Activated T-cell treated with anti-CD3 and anti-CD28 coated beads for 4 hours (primary cell): ENCODE results near the gene B4GALNT3.

Experiments
- DNase-seq: peaks from one replicate; pipeline ENCODE4 v3.0.0-alpha.2; 2020

Gene B4GALNT3

DNA sequence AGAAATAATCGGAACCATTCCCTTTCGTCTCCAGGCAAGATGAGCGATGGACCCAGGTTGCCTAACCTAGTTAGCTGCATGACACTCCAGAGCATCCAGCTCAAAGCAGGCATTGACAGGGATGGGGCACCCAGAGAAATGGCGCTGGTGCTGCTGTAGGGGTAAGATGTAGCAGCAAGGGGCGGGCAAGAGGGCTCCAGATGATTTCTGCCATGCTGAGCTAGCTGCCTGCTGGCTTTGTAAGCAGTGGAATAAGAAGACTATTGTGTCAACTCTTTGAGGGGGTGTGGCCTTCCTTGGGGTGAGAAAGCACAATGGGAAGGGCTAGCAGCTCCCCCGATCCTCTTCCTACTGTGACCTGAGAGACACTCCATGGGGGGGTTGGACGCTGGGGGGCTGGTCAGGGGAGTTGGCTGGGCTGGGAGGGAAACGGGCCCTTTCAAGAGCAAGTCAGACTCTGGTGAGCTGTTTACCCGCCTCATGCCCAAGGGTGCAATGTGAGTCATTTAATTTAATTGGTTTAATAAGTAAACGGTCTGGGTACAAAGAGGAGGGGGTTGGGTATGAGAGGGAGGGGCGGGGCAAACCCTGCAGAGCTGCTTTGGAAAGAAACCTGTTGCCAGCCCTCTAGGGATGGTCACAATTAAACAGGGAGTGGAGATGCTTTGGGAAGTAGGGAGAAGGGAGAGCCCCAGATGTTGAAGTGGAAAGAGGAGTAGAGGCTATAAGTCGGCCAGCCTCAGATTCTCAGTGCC is 50.5 kb downstream of the B4GALNT3 start:
- no peak for DNase-seq

DNA sequence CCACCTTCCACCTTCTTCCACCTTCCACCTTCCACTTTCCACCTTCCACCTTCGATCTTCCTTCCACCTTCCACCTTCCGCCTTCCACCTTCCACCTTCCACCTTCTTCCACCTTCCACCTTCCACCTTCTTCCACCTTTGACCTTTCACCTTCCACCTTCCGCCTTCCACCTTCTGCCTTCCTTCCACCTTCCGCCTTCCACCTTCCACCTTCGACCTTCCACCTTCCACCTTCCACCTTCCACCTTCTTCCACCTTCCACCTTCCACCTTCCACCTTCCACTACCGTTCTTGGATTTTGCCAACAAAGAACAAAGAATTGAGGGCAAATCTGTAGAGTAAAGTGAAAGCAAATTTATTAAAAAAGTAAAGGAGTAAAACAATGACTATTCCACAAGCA is 53.2 kb downstream of the B4GALNT3 start:
- no peak for DNase-seq

GRCh38 chr12:513446-513845 is 53.7 kb downstream of the B4GALNT3 start:
- DNase-seq = no peak

GRCh38 chr12:517538-517937 is 57.8 kb downstream of the B4GALNT3 start:
- no peak for DNase-seq

GRCh38 chr12:520119-520518 is 60.4 kb downstream of the B4GALNT3 start:
- DNase-seq = no peak

GRCh38 chr12:522692-523378 is 63.1 kb downstream of the B4GALNT3 start:
- DNase-seq = no peak

GRCh38 chr12:524167-524951 is 64.6 kb downstream of the B4GALNT3 start:
- DNase-seq = no peak

DNA sequence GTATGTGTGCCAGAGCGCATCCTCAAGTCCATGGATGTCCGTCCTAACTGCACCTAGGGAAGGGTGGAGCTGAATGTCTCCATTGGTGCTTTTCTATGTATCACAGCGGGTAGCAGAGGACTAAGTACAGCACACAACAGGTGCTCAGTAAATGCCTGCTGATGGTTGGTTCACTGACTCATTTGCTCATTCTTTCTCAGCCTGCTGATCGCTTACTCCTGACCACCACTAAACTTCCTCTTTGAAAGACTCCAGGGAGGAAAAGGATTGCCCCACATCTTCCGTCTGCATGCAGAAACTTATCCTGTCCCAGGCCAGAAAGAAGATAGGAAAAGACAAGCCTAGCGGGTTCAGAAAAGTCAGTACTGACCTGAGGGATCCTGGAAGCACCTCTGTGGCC is 66.3 kb downstream of the B4GALNT3 start:
- DNase-seq = no peak

GRCh38 chr12:527241-527640 is 67.5 kb downstream of the B4GALNT3 start:
- DNase-seq = no peak

GRCh38 chr12:527729-528128 is 68.0 kb downstream of the B4GALNT3 start:
- no peak for DNase-seq

DNA sequence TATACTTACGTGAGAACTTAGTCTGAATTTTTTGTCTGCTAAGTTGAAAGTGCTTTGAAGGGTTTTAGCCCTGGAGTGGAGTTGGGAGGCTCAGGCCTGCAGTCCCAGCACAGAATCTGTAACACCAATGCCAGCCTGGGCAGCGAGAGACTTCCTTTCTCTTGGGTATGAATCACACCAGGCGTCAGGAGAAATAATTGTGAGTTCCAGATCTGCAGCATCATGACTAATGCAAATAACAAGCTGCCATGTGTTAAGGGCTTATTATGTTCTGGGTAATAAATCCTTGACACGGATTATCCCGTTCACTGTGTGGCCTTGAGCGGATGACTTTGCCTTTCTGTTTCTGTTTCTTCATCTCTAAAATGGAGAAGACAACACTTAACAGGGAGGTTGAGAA is 70.6 kb downstream of the B4GALNT3 start:
- DNase-seq = no peak

DNA sequence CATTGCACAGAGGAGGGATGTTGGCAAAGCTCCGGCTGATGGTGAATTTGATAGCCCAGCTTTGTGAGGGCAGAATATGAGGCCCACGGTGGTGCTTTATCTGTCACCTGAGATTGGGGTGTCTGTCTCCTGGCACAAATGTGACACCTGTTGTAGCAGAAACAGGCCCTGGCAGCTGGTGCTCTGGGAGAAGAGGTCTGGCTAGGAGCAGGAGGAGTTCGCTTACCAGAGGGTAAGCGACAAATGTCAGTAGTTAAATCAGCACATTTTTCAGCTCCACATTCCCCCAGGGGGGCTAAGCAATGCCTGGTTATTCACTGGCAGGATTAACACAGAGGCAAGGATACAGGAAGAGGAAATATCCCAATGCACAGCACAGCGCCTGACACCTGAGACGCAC is 71.1 kb downstream of the B4GALNT3 start:
- DNase-seq = no peak

DNA sequence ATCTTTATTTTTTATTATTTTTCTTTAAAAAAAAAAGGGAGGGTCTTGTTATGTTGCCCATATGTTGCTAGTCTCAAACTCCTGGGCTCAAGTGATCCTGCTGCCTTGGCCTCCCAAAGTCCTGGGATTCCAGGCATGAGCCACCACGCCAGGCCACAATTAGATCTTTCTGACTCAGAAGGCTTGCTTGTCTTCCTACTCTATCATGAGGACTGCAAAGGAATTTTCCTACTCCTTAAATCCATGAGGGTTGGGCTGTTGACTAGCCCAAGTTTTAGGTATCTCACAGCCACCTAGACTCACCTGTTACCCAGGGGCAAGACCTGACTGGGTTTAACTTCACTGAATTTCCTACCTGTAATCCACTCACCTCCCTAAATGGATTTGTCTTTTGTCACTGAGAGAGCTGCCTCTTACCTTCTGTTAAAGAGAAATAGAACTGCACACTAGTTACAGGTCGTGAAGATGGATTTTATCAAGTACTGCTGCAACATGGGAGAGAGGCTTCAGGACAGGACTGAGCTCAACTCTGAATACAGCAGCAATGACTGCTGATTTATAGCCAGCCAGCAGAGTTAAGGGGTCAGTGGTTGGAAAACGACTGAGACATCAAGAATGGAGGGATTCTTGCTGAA is 72.3 kb downstream of the B4GALNT3 start:
- no peak for DNase-seq

- no peak for DNase-seq
Observed at GRCh38 chr12:532908-533565, 73.3 kb downstream of the B4GALNT3 start.

DNA sequence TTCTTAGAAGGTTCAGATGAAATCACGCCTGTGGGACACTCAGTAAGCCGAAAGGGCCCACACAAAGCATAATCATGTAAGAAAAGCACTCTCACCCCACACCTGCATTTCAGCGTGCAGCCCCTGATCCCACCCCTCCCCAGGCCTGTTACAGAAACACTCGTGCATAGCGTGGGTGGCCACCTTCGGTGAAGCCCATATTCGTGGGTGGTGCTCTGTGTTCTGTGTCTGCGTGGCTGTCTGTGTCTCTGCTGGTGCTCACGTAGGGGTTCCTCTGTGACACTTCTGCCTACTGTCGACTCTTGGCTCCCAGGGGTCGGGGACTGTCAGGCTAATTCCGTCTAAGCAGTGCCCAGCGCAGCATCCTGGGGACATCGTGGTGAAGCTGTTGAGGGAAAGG is 74.0 kb downstream of the B4GALNT3 start:
- no peak for DNase-seq

- DNase-seq = no peak
Observed at GRCh38 chr12:534216-534615, 74.5 kb downstream of the B4GALNT3 start.

DNA sequence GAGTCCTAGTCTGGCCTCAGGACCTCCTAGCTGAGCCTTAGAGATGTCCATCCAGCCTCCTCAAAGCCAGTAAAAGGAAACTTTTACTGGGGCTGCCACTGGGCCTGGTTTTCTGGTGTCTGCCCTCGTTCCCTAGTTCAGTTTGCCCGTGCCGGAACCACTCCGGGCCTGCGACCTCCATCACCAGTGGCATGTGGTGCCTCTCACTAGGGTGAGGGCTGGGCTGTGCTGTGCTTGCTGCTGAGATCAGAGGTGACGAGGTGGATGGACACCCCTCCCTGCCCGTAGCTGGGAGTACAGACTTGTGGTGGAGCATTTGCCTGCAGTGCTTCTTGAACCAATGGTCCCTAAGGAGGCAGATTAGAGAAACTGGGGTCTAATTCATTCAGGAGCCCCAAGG is 75.7 kb downstream of the B4GALNT3 start:
- DNase-seq = no peak

DNA sequence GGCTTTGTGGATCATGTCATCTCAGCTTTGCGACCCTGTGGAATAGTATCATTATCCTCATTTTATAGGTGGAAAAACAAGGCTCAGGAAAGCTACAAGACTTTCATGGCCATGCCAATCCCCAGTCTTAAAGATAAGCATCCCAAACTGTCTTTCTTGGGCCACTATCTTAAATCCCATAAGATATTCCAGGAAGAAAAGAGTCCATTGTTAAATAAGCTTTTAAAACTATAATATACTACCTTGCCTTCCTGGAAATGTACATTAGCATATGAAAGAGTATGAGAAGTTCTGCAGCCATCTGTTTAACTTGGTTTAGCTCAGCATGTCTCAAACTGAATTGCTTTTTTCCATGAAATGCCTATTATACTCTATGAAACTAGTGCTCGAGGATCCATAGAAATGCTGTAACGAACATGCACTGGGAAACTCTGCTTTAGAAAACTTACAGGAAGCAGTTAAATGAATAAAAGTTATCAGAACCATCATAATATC is 77.1 kb downstream of the B4GALNT3 start:
- no peak for DNase-seq

DNA sequence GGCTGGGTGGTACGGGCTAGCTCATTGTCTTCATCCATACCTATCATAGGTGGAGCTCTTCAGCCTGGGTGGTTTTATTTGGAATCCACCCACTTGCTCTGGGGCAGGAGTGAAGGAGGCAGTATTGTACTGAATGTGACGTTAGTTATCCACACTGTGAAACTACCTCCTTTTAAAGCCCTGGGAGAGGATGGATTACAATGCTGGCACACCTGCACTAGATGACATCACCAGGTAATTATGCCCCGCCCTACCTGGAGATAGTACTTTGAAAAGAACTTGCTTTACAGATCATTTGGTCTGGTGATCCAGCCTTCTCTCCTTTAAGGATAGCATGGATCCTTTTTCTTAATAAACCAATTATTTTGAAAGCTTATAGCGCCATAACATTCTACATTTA is 78.0 kb downstream of the B4GALNT3 start:
- no peak for DNase-seq

GRCh38 chr12:538731-539539 is 79.2 kb downstream of the B4GALNT3 start:
- DNase-seq = peak; percentile 25

GRCh38 chr12:539540-540310 is 80.0 kb downstream of the B4GALNT3 start:
- no peak for DNase-seq
